ENCODE results near the gene CRIP2. TPM values are rescaled to one million over a fixed set of nuclear protein-coding genes. Genes with fewer than 3 reads are reported as not detected.

CRIP2 gene
- total and polyA plus RNA-seq, 2 experiments from 2014 or later: 3.4 to 9.6 TPM

- Mint-ChIP-seq H3K9me3 (no peaks in the 10 kb centered on the region), H3K4me1 (peaks cover 16% of the 10 kb centered on the region; the same call in 2 of the 3 replicates), H3K4me3 (no peak overlapping the region), H3K27me3 (ENCODE audit: insufficient read depth, low read depth, poor library complexity) (peaks cover 72% of the 10 kb centered on the region), H3K27ac (no peak overlapping the region), H3K36me3 (ENCODE audit: low read depth) (no peaks in the 10 kb centered on the region)
- ATAC-seq (no peak), DNase-seq (ENCODE audit: low spot score) (no peak)
- Histone ChIP-seq H3K4me2 (no peak overlapping the region), H3K9me2 (ENCODE audit: insufficient read depth) (no peaks in the 10 kb centered on the region), H3K4me3 (no peak overlapping the region), H3K27ac (ENCODE audit: low read depth) (no peak overlapping the region), H4K20me1 (replicated peaks; ENCODE audit: insufficient read depth) (no peaks in the 10 kb centered on the region), H3F3A (replicated peaks; ENCODE audit: low read depth) (no peaks in the 10 kb centered on the region), H3K79me2 (replicated peaks; ENCODE audit: insufficient read depth) (no peaks in the 10 kb centered on the region), H3K27me3 (ENCODE audit: insufficient read depth) (peaks cover 94% of the 10 kb centered on the region), H3K36me3 (ENCODE audit: insufficient read depth) (no peaks in the 10 kb centered on the region), H3K4me1 (ENCODE audit: insufficient read depth) (peaks cover 12% of the 10 kb centered on the region; the same call in 1 of the 2 replicates), H2AFZ (no peak overlapping the region)
- no peak for TF ChIP-seq NANOG (IDR thresholded peaks at IDR 0.05; ENCODE audit: borderline replicate concordance)
- TF ChIP-seq POLR2AphosphoS5 (IDR thresholded peaks at IDR 0.05; ENCODE audit: low read depth): no peak
- TF ChIP-seq JUNB (IDR thresholded peaks at IDR 0.05; ENCODE audit: unreplicated experiment): no peak
- no peak for TF ChIP-seq ZNF331 (CRISPR knock-in tag; IDR thresholded peaks at IDR 0.05; ENCODE audit: low read depth)
- no peak for TF ChIP-seq ZNF462 (CRISPR knock-in tag; IDR thresholded peaks at IDR 0.05)
- no peak for TF ChIP-seq ETS1 (IDR thresholded peaks at IDR 0.05)
- TF ChIP-seq EZH2phosphoT487 (IDR thresholded peaks at IDR 0.05; ENCODE audit: unreplicated experiment): no peak
- TF ChIP-seq, protein P1, sequence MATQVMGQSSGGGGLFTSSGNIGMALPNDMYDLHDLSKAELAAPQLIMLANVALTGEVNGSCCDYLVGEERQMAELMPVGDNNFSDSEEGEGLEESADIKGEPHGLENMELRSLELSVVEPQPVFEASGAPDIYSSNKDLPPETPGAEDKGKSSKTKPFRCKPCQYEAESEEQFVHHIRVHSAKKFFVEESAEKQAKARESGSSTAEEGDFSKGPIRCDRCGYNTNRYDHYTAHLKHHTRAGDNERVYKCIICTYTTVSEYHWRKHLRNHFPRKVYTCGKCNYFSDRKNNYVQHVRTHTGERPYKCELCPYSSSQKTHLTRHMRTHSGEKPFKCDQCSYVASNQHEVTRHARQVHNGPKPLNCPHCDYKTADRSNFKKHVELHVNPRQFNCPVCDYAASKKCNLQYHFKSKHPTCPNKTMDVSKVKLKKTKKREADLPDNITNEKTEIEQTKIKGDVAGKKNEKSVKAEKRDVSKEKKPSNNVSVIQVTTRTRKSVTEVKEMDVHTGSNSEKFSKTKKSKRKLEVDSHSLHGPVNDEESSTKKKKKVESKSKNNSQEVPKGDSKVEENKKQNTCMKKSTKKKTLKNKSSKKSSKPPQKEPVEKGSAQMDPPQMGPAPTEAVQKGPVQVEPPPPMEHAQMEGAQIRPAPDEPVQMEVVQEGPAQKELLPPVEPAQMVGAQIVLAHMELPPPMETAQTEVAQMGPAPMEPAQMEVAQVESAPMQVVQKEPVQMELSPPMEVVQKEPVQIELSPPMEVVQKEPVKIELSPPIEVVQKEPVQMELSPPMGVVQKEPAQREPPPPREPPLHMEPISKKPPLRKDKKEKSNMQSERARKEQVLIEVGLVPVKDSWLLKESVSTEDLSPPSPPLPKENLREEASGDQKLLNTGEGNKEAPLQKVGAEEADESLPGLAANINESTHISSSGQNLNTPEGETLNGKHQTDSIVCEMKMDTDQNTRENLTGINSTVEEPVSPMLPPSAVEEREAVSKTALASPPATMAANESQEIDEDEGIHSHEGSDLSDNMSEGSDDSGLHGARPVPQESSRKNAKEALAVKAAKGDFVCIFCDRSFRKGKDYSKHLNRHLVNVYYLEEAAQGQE (IDR thresholded peaks at IDR 0.05; ENCODE audit: unreplicated experiment): no peak
These were observed 10.4 kb downstream of the CRIP2 start for GRCh38 chr14:105484997-105485393.

All from GM23338 (cell line).